CD4-positive, alpha-beta T cell treated with Interleukin-10 for 1 hour (primary cell): ENCODE measurements around the gene HIP1R.
"Not testable (repeated sequence)": the region's sequence is repeated elsewhere in the genome, so short reads cannot be mapped to it uniquely, and the experiment has no call there.

Experiments
- DNase-seq: peaks from one replicate; pipeline ENCODE4 v3.0.0-alpha.2; 2020

HIP1R gene

GRCh38 chr12:122895704-122896636 is 60.7 kb downstream of the HIP1R start, which contains the start of gene VPS37B:
TSS of gene VPS37B (minus strand) at chr12:122896124. CDS start at chr12:122896062, 62 bp downstream.
- DNase-seq = peak; percentile 91

GRCh38 chr12:122896662-122897061 is 61.4 kb downstream of the HIP1R start:
- DNase-seq = no peak

GRCh38 chr12:122899887-122900286 is 64.6 kb downstream of the HIP1R start:
- DNase-seq = no peak

GRCh38 chr12:122902854-122903692 is 67.8 kb downstream of the HIP1R start:
- DNase-seq = no peak

- no peak for DNase-seq
These were observed 68.4 kb downstream of the HIP1R start for GRCh38 chr12:122903693-122904034.

- DNase-seq = not testable (repeated sequence)
These were observed 70.0 kb downstream of the HIP1R start for GRCh38 chr12:122905258-122905657.

GRCh38 chr12:122908915-122909314 is 73.7 kb downstream of the HIP1R start:
- DNase-seq = no peak

- no peak for DNase-seq
These were observed 74.4 kb downstream of the HIP1R start for GRCh38 chr12:122909442-122910288.
